Endothelial cell of umbilical vein (primary cell): ENCODE data around the gene AKAP6. TPM values are rescaled to one million over a fixed set of nuclear protein-coding genes. Genes with fewer than 3 reads are reported as not detected.
"Not testable (repeated sequence)": the region's sequence is repeated elsewhere in the genome, so short reads cannot be mapped to it uniquely, and the experiment has no call there.

Experiments used
- BruUV-seq: library from RNA; stranded (reverse); fragments of 400-500 nt; replicated peaks from 2 replicates; lab custom pipeline; 2021; lab: Mats Ljungman, UMichigan
- CTCF ChIA-PET: fragments of 300-600, 350-600 bp; sonication (Branson Sonifier 250); formaldehyde crosslinking; loops from one replicate; lab custom pipeline; 2021; ENCODE audit warnings: antibody characterized with exemption, inconsistent platforms; lab: Charles Lee
- POLR2A ChIA-PET: fragments of 300-600, 350-600 bp; sonication (Branson Sonifier 250); formaldehyde crosslinking; loops from one replicate; lab custom pipeline; 2021; ENCODE audit warnings: antibody characterized with exemption, inconsistent platforms; lab: Charles Lee
- DNase-seq: peaks from one replicate; pipeline ENCODE4 v3.0.0-alpha.2; 2011; ENCODE audit warnings: low read depth, low spot score
- FAIRE-seq: peaks from 2 replicates; lab custom pipeline; 2011; peaks lifted over from hg19 to GRCh38; lab: Jason Lieb, UNC
- H2AFZ ChIP-seq: 2 replicates; pipeline ENCODE4 v1.6.0; 2012; ENCODE audit warnings: low read depth, low read length, control low read depth, inconsistent platforms
- H3K27ac ChIP-seq: 2 replicates; pipeline ENCODE4 v1.5.1; 2011; ENCODE audit warnings: low read depth, mild to moderate bottlenecking, control low read depth, low read length, moderate library complexity; ENCODE audit not compliant: insufficient read depth
- H3K27me3 ChIP-seq, 2 experiments: 2 replicates each; pipeline versions ENCODE4 v1.6.0 to v1.6.1; 2011; ENCODE audit warnings: low read length in 2 of 2, mixed read lengths in 1 of 2; ENCODE audit not compliant: control insufficient read depth in 2 of 2, insufficient read depth in 2 of 2
- H3K36me3 ChIP-seq, 2 experiments: 2 replicates in 1 of 2; 3 replicates in 1 of 2; pipeline ENCODE4 v1.5.1; 2011; ENCODE audit warnings: low read length in 2 of 2, mild to moderate bottlenecking in 1 of 2, moderate library complexity in 1 of 2; ENCODE audit not compliant: control insufficient read depth in 2 of 2, insufficient read depth in 2 of 2; ENCODE audit errors: extremely low read depth in 1 of 2
- H3K4me1 ChIP-seq: 3 replicates; pipeline ENCODE4 v1.5.1; 2011; ENCODE audit warnings: mild to moderate bottlenecking, low read length; ENCODE audit not compliant: control insufficient read depth, insufficient read depth; ENCODE audit errors: extremely low read depth
- H3K4me2 ChIP-seq: 2 replicates; pipeline ENCODE4 v1.6.1; 2011; ENCODE audit warnings: low read length, control low read depth, mixed read lengths; ENCODE audit not compliant: insufficient read depth
- H3K4me3 ChIP-seq, 3 experiments: fragments of 200-600 bp in 1 of 3; sonication (generic), shearing (Covaris generic) in 1 of 3; replicated peaks in 1 of 3; 2 replicates each; pipeline ENCODE4 v1.5.1; 2011 to 2016; ENCODE audit warnings: control low read depth in 3 of 3, low read length in 3 of 3, mild to moderate bottlenecking in 2 of 3, inconsistent platforms in 1 of 3, low read depth in 1 of 3, moderate library complexity in 1 of 3; ENCODE audit not compliant: insufficient read depth in 1 of 3
- H3K79me2 ChIP-seq: 2 replicates; pipeline ENCODE4 v1.6.0; 2012; ENCODE audit warnings: low read length, inconsistent platforms; ENCODE audit not compliant: control insufficient read depth, insufficient read depth
- H3K9ac ChIP-seq: replicated peaks from 2 replicates; pipeline ENCODE3; 2011; ENCODE audit warnings: low read length, control low read depth; ENCODE audit not compliant: insufficient read depth; ENCODE audit errors: extremely low read depth
- H3K9me1 ChIP-seq: replicated peaks from 3 replicates; pipeline ENCODE4 v1.6.0; 2011; ENCODE audit warnings: mild to moderate bottlenecking, low read length; ENCODE audit not compliant: control insufficient read depth, insufficient read depth; ENCODE audit errors: extremely low read depth
- H3K9me3 ChIP-seq: replicated peaks from 2 replicates; pipeline ENCODE4 v1.5.1; 2012; ENCODE audit warnings: low read length, inconsistent platforms; ENCODE audit not compliant: control insufficient read depth, insufficient read depth
- H4K20me1 ChIP-seq: replicated peaks from 2 replicates; pipeline ENCODE3; 2011; ENCODE audit warnings: mild to moderate bottlenecking, low read length; ENCODE audit not compliant: control insufficient read depth, insufficient read depth; ENCODE audit errors: extremely low read depth
- JUN ChIP-seq: IDR thresholded peaks from 2 replicates; pipeline ENCODE4 v1.6.1; 2011; ENCODE audit warnings: borderline replicate concordance, low read depth; ENCODE audit not compliant: insufficient read length, insufficient read depth
- MYC ChIP-seq: IDR thresholded peaks from one replicate; pipeline ENCODE4 v1.6.1; 2011; ENCODE audit warnings: mild to moderate bottlenecking, low read depth, low read length
- dilution Hi-C: fragments of 300-500 bp; cut with MboI; formaldehyde crosslinking; loops from one replicate; pipeline ENCODE4 v1.15.0; 2019; ENCODE audit warnings: low sequenced_read_pairs; ENCODE audit not compliant: extremely low pct_ligation_motif_present
- intact Hi-C: fragments of 100-400 bp; cut with micrococcal nuclease; formaldehyde crosslinking; loops from one replicate; pipeline ENCODE4 v1.10.0; 2022
- polyA plus RNA-seq, 4 experiments: library from polyadenylated mRNA; depleted of rRNA in 3 of 4; stranded (reverse) in 3 of 4; unstranded in 1 of 4; fragments of >200 nt; gene quantifications; 2 replicates each; pipeline versions ENCODE4 v1.2.1 to v1.2.3, GENCODE V29; 2011 to 2012; ENCODE audit warnings: missing spikeins in 1 of 4
- total RNA-seq: library from RNA; stranded (reverse); gene quantifications from 2 replicates; pipeline ENCODE4 v1.2.3, GENCODE V29; 2021

The AKAP6 gene
- total and polyA plus RNA-seq, 2 donors (not counting 3 experiments of a cell fraction or from before 2014, with no cell fraction given): 0.03 to 0.49 TPM

- no peaks in the 10 kb centered on the region for H3K9me1 ChIP-seq
- CTCF ChIA-PET: no interaction called here
- H3K9me3 ChIP-seq: no peaks in the 10 kb centered on the region
- dilution Hi-C loops (no loop called here), intact Hi-C loops (no loop called here)
- H3K9ac ChIP-seq: no peak overlapping the region
- no peak for DNase-seq
- H4K20me1 ChIP-seq: no peaks in the 10 kb centered on the region
- no peaks in the 10 kb centered on the region for H3K27me3 ChIP-seq
- BruUV-seq: no TSS peak
- H3K4me3 ChIP-seq: no peak overlapping the region
- no peaks in the 10 kb centered on the region for H3K36me3 ChIP-seq
- H3K4me2 ChIP-seq: no peak overlapping the region
- H3K79me2 ChIP-seq: no peaks in the 10 kb centered on the region
- TF ChIP-seq JUN (no peak), MYC (no peak)
- no peak overlapping the region for H2AFZ ChIP-seq
- POLR2A ChIA-PET: no interaction called here
- FAIRE-seq: no peak
- no peak overlapping the region for H3K27ac ChIP-seq
- no peaks in the 10 kb centered on the region for H3K4me1 ChIP-seq
Observed at GRCh38 chr14:32384464-32384863, 55.4 kb downstream of the AKAP6 start.

DNA sequence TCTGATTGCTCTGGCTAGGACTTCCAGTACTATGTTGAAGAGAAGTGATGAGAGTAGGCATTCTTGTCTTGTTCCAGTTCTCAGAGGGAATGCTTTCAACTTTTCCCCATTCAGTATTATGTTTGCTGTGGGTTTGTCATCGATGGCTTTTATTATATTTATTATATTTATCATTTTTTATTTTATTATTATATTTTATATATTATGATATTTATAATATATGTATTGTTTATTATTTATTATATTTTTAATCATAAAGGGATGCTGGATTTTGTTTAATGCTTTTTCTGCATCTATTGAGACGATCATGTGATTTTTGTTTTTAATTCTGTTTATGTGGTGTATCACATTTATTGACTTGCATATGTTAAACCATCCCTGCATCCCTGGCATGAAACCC lies 58.2 kb downstream of the AKAP6 start:
- H3K4me1 ChIP-seq, H2AFZ ChIP-seq, H3K27ac ChIP-seq, FAIRE-seq, H4K20me1 ChIP-seq, H3K36me3 ChIP-seq, intact Hi-C loops, CTCF ChIA-PET, H3K79me2 ChIP-seq, H3K9me3 ChIP-seq, DNase-seq, H3K27me3 ChIP-seq, POLR2A ChIA-PET, H3K4me2 ChIP-seq, H3K9me1 ChIP-seq, dilution Hi-C loops, BruUV-seq, H3K9ac ChIP-seq, H3K4me3 ChIP-seq: not testable (repeated sequence)
